SK-N-SH (cell line): ENCODE data around the gene DOCK4. TPM values are rescaled to one million over a fixed set of nuclear protein-coding genes. Genes with fewer than 3 reads are reported as not detected.

ENCODE experiments used
- CTCF ChIA-PET: fragments of 300-600, 350-600 bp; formaldehyde crosslinking; extraction: SDS; loops from one replicate; lab custom pipeline; 2021; lab: Yijun Ruan, JAX
- POLR2A ChIA-PET: fragments of 350-600 bp; sonication (Branson Sonifier 250); formaldehyde crosslinking; extraction: SDS; loops from one replicate; lab custom pipeline; 2020; ENCODE audit warnings: antibody characterized with exemption, inconsistent platforms; lab: Yijun Ruan, JAX
- DNase-seq: peaks from one replicate; pipeline ENCODE4 v3.0.0; 2012
- H2AFZ ChIP-seq: fragments of 200-600 bp; sonication (generic); 2 replicates; pipeline ENCODE4 v1.8.1; 2016; ENCODE audit warnings: antibody characterized with exemption, mild to moderate bottlenecking, low read depth
- H3F3A ChIP-seq: fragments of 200-600 bp; sonication (generic); replicated peaks from 2 replicates; pipeline ENCODE3; 2016; ENCODE audit warnings: antibody characterized with exemption, mild to moderate bottlenecking; ENCODE audit not compliant: insufficient read depth
- H3K27ac ChIP-seq, 2 experiments: fragments of 200-500 bp in 1 of 2; fragments of 200-600 bp in 1 of 2; sonication (Bioruptor generic) in 1 of 2; sonication (generic), shearing (Covaris generic) in 1 of 2; 2 replicates each; pipeline versions ENCODE4 v1.5.1 to v1.6.1; 2014 to 2016; ENCODE audit warnings: low read depth in 2 of 2, inconsistent platforms in 1 of 2, low read length in 1 of 2, mild to moderate bottlenecking in 1 of 2, mixed read lengths in 1 of 2
- H3K27me3 ChIP-seq: fragments of 200-600 bp; sonication (generic), shearing (Covaris generic); 2 replicates; pipeline ENCODE4 v1.6.1; 2016; ENCODE audit warnings: mixed run types; ENCODE audit not compliant: insufficient read depth
- H3K36me3 ChIP-seq, 2 experiments: fragments of 200-500 bp in 1 of 2; fragments of 200-600 bp in 1 of 2; sonication (Bioruptor generic) in 1 of 2; sonication (generic) in 1 of 2; replicated peaks in 1 of 2; 2 replicates each; pipeline versions ENCODE3 to v1.5.1; 2014 to 2016; ENCODE audit warnings: low read length in 1 of 2, mild to moderate bottlenecking in 1 of 2; ENCODE audit not compliant: insufficient read depth in 2 of 2, control insufficient read depth in 1 of 2
- H3K4me1 ChIP-seq, 2 experiments: fragments of 200-500 bp in 1 of 2; fragments of 200-600 bp in 1 of 2; sonication (Bioruptor generic) in 1 of 2; sonication (generic), shearing (Covaris generic) in 1 of 2; 2 replicates each; pipeline versions ENCODE4 v1.5.1 to v1.6.1; 2014 to 2016; ENCODE audit warnings: low read depth in 1 of 2, low read length in 1 of 2, mixed run types in 1 of 2; ENCODE audit not compliant: insufficient read depth in 2 of 2, control insufficient read depth in 1 of 2
- H3K4me2 ChIP-seq: fragments of 200-600 bp; sonication (generic), shearing (Covaris generic); 2 replicates; pipeline ENCODE4 v1.6.1; 2017; ENCODE audit warnings: mixed run types
- H3K4me3 ChIP-seq, 2 experiments: fragments of 200-500 bp in 1 of 2; fragments of 200-600 bp in 1 of 2; sonication (Bioruptor generic) in 1 of 2; sonication (generic), shearing (Covaris generic) in 1 of 2; 2 replicates each; pipeline versions ENCODE4 v1.5.1 to v1.8.1; 2014 to 2016; ENCODE audit warnings: low read depth in 2 of 2, inconsistent platforms in 1 of 2, low read length in 1 of 2, mild to moderate bottlenecking in 1 of 2, mixed read lengths in 1 of 2, moderate library complexity in 1 of 2
- H3K79me2 ChIP-seq: fragments of 200-600 bp; sonication (generic); 2 replicates; pipeline ENCODE4 v1.8.1; 2017; ENCODE audit warnings: mild to moderate bottlenecking; ENCODE audit not compliant: insufficient read depth
- H3K9ac ChIP-seq: fragments of 200-600 bp; sonication (generic); 2 replicates; pipeline ENCODE4 v1.6.1; 2017; ENCODE audit warnings: mixed run types
- H3K9me2 ChIP-seq: fragments of 200-600 bp; sonication (generic); 2 replicates; pipeline ENCODE4 v1.6.1; 2017; ENCODE audit warnings: mixed run types
- H3K9me3 ChIP-seq: fragments of 200-600 bp; sonication (generic); 2 replicates; pipeline ENCODE4 v1.6.1; 2017; ENCODE audit warnings: mixed run types, mild to moderate bottlenecking, moderate library complexity
- H4K20me1 ChIP-seq: fragments of 200-600 bp; sonication (generic); 2 replicates; pipeline ENCODE4 v1.6.1; 2017; ENCODE audit warnings: mild to moderate bottlenecking, mixed run types; ENCODE audit not compliant: insufficient read depth
- CTCF ChIP-seq: fragments of 200-600 bp; sonication (generic); IDR thresholded peaks from 2 replicates; pipeline ENCODE4 v1.6.1; 2017; ENCODE audit warnings: antibody characterized with exemption, mild to moderate bottlenecking, moderate library complexity
- EP300 ChIP-seq, 2 experiments: IDR thresholded peaks; 2 replicates each; pipeline versions ENCODE4 v1.4.0 to v1.6.1; 2012; ENCODE audit warnings: borderline replicate concordance in 1 of 2, low read depth in 1 of 2, low read length in 1 of 2
- FOSL2 ChIP-seq: IDR thresholded peaks from 2 replicates; pipeline ENCODE4 v1.4.0; 2012; ENCODE audit warnings: low read depth, mild to moderate bottlenecking, moderate library complexity, borderline replicate concordance
- GABPA ChIP-seq: IDR thresholded peaks from 2 replicates; pipeline ENCODE4 v1.4.0; 2012; ENCODE audit warnings: low read depth, mild to moderate bottlenecking
- GATA2 ChIP-seq: sonication (generic); formaldehyde crosslinking; IDR thresholded peaks from 2 replicates; pipeline ENCODE4 v1.5.0; 2020; ENCODE audit warnings: mild to moderate bottlenecking, missing genetic modification reagents
- JUND ChIP-seq: IDR thresholded peaks from 2 replicates; pipeline ENCODE4 v1.4.0; 2012
- MAX ChIP-seq: IDR thresholded peaks from 2 replicates; pipeline ENCODE4 v1.4.0; 2012; ENCODE audit warnings: low read depth
- MEF2A ChIP-seq: IDR thresholded peaks from 2 replicates; pipeline ENCODE4 v1.4.0; 2012; ENCODE audit warnings: low read depth, borderline replicate concordance
- MXI1 ChIP-seq: IDR thresholded peaks from 2 replicates; pipeline ENCODE4 v1.6.1; 2012; ENCODE audit warnings: mild to moderate bottlenecking, low read depth, low read length, improper control_type of control experiment
- NFIC ChIP-seq: IDR thresholded peaks from 2 replicates; pipeline ENCODE4 v1.4.0; 2012; ENCODE audit warnings: borderline replicate concordance
- PBX3 ChIP-seq: IDR thresholded peaks from 2 replicates; pipeline ENCODE4; 2012
- POLR2AphosphoS5 ChIP-seq: IDR thresholded peaks from 2 replicates; pipeline ENCODE4 v1.6.1; 2012; ENCODE audit warnings: low read depth, low read length
- RCOR1 ChIP-seq: fragments of 150-350 bp; IDR thresholded peaks from 2 replicates; pipeline ENCODE4 v1.6.1; 2017; ENCODE audit warnings: antibody characterized with exemption, low read length
- RFX5 ChIP-seq: IDR thresholded peaks from 2 replicates; pipeline ENCODE4 v1.6.1; 2012; ENCODE audit warnings: mild to moderate bottlenecking, improper control_type of control experiment, low read length
- SIN3A ChIP-seq: IDR thresholded peaks from 2 replicates; pipeline ENCODE4 v1.6.1; 2012; ENCODE audit warnings: low read depth, mild to moderate bottlenecking, low read length, moderate library complexity, borderline replicate concordance
- TCF12 ChIP-seq: IDR thresholded peaks from 2 replicates; pipeline ENCODE4 v1.4.0; 2012
- TEAD4 ChIP-seq: IDR thresholded peaks from 2 replicates; pipeline ENCODE4 v1.4.0; 2012; ENCODE audit warnings: mild to moderate bottlenecking, borderline replicate concordance; ENCODE audit not compliant: insufficient read depth
- USF1 ChIP-seq: IDR thresholded peaks from 2 replicates; pipeline ENCODE4 v1.4.0; 2012; ENCODE audit warnings: low read depth, borderline replicate concordance
- ZBTB33 ChIP-seq: IDR thresholded peaks from 2 replicates; pipeline ENCODE4 v1.4.0; 2012; ENCODE audit warnings: low read depth, borderline replicate concordance
- WGBS: methylation state at CpG from one replicate; pipeline ENCODE4 v1.1.6; 2017; ENCODE audit warnings: low lambda C conversion rate; 5-methylcytosine and 5-hydroxymethylcytosine counted together
- polyA plus RNA-seq, 3 experiments: library from polyadenylated mRNA; depleted of rRNA; stranded (reverse); fragments of >200 nt; gene quantifications; 2 replicates each; pipeline ENCODE4 v1.2.3, GENCODE V29; 2012

Gene DOCK4
- polyA plus RNA-seq, 1 of the 3 experiments (the other 2 are of a cell fraction) = 8.5 TPM

GRCh38 chr7:112201411-112201810 is 4.8 kb downstream of the DOCK4 start:
- Histone ChIP-seq H3K27me3 (no peaks in the 10 kb centered on the region), H3K27ac (no peak overlapping the region)
- ChIA-PET CTCF (interaction anchor here (1.0 to 1.3 kb wide), 2 partner anchors 11 to 438 kb away, joined by 3 to 7 read pairs; no protein-coding TSS in a partner anchor), POLR2A (interaction anchor here (1.2 kb wide), 1 partner anchor 36 kb away, joined by 3 read pairs; no protein-coding TSS in a partner anchor)
- 65% methylated on average over 6 of the region's 6 CpGs for WGBS
- TF ChIP-seq RFX5 (no peak), MXI1 (no peak), TCF12 (peak; percentile 62), SIN3A (no peak), CTCF (no peak), FOSL2 (peak; percentile 54; the same call in 1 of the 2 replicates), USF1 (no peak), GABPA (no peak), MAX (no peak), NFIC (no peak), PBX3 (peak; percentile 28; the same call in 1 of the 2 replicates), JUND (peak; percentile 36; the same call in 1 of the 2 replicates), POLR2AphosphoS5 (no peak)
- TF ChIP-seq, all 33 proteins: peak for 4
- Histone ChIP-seq H3K4me3 (no peak overlapping the region), H3F3A (no peaks in the 10 kb centered on the region), H3K4me1 (peaks cover 9% of the 10 kb centered on the region in 2 experiments; a peak in 3 of 4 replicates), H2AFZ (no peak overlapping the region), H3K9ac (no peak overlapping the region), H4K20me1 (no peaks in the 10 kb centered on the region), H3K4me2 (no peak overlapping the region), H3K9me2 (no peaks in the 10 kb centered on the region), H3K79me2 (peaks cover 19% of the 10 kb centered on the region), H3K9me3 (no peaks in the 10 kb centered on the region), H3K36me3 (no peaks in the 10 kb centered on the region)
- no peak for DNase-seq

- no peaks in the 10 kb centered on the region for H3F3A ChIP-seq
- H3K9ac ChIP-seq = no peak overlapping the region
- no peaks in the 10 kb centered on the region for H3K27me3 ChIP-seq
- H3K9me2 ChIP-seq = no peaks in the 10 kb centered on the region
- no peak overlapping the region for H2AFZ ChIP-seq
- H3K4me3 ChIP-seq = no peak overlapping the region
- 100% methylated on average over 1 of the region's 1 CpG for WGBS
- POLR2A ChIA-PET = no interaction called here
- no peak overlapping the region for H3K4me2 ChIP-seq
- no peaks in the 10 kb centered on the region for H4K20me1 ChIP-seq
- CTCF ChIA-PET = interaction anchor here (0.7 to 1.8 kb wide), 2 partner anchors 34 to 447 kb away, joined by 3 to 4 read pairs; no protein-coding TSS in a partner anchor
- no peak overlapping the region for H3K27ac ChIP-seq
- DNase-seq = no peak
- H3K36me3 ChIP-seq = no peaks in the 10 kb centered on the region
- peaks cover 9% of the 10 kb centered on the region in 2 experiments; a peak in 3 of 4 replicates for H3K4me1 ChIP-seq
- no peaks in the 10 kb centered on the region for H3K9me3 ChIP-seq
- peaks cover 19% of the 10 kb centered on the region for H3K79me2 ChIP-seq
- TF ChIP-seq EP300 (IDR thresholded peaks at IDR 0.05; ENCODE audit: borderline replicate concordance in 1 of 2, low read depth in 1 of 2, low read length in 1 of 2) (no peak), GATA2 (no peak), TCF12 (no peak), MEF2A (no peak), ZBTB33 (no peak), RCOR1 (no peak), RFX5 (no peak), TEAD4 (no peak), PBX3 (no peak), USF1 (no peak), MAX (no peak)
These were observed 6.5 kb downstream of the DOCK4 start for GRCh38 chr7:112199672-112200071.
